Measurements from ENCODE around the gene KIF21B.
"Not testable (repeated sequence)": the region's sequence is repeated elsewhere in the genome, so short reads cannot be mapped to it uniquely, and the experiment has no call there.

The KIF21B gene

DNA sequence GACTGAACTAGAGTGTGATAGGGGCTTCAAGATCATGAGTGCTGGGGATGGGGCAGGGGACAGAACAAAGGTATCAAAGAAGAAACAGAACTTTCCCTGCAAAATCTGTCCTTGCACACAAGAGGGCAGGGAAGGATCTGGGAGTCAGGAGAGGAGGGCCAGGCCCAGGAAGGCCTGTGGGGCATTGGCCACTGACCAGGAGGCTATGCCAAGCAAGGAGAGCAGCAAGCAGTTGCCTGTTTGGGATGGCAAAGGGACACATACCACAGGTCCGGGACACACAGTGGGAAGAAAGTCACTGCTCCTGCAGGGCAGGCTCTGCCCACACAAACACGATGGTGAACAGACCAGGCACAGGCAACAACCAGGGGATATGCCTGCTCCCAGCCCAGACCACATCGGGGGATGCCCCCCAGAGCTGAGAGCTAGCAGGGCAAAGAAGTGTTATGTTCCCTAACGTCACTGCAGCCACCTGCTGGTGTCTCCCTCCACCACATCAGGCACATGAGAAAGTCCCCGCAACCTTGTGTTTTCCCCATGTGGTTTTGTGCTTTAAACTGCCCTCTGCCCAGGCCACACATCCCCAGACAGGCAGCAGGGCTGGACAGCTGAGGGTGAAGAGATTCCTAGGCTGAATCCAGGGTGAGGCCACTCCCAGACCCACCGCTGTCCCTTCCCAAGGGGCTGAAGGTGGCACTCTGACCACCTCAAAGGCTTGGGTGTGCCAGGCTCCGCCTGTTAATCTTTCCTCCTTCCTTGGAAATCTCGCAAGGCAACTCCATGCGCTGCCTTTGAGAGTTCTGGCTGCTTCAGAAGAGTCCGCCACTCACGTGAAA lies 53.6 kb downstream of the KIF21B start:
- DNase-seq, result no peak

DNA sequence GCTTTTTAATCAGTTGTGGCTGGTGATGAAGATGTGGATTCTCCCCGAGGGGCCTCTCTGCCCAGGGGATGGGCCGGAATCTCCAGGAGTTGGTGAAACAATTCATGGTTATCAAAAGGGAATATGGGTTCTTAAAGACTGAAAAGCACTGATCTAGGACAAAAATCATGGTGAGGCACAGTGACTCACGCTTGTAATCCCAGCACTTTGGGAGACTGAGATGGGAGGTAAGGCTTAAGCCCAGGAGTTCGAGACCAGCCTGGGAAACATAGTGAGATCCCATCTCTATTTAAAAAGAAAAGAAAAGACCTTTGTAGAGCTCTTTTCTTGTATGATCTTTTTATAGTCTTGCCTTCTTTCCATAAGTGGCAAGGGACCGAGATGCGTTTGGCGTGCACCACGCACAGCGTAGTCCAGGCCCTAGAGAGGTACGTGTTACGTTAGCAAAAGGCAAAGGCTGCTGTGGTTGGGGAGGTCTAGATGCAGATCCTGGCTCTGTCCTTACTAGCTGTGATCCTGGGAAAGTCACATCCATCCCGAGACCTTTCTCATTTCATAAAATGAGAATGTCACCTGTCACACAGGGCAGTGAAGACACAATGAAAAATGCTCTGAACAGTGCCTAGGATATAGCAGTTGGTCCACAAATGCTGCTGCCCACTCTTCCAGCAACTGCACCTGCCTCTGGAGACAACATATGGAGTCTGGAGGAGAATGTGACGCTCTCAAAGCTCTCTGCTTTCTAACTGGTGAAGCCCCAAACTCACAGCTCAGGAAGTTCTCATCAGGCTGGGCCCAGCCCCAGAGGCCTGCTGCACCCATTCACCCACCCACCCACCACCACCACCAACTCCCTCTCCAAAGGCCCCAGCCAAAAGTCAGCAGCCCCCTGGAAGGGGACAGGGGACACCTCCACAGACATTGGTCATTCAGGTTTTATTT lies 54.8 kb downstream of the KIF21B start:
- no peak for DNase-seq

DNA sequence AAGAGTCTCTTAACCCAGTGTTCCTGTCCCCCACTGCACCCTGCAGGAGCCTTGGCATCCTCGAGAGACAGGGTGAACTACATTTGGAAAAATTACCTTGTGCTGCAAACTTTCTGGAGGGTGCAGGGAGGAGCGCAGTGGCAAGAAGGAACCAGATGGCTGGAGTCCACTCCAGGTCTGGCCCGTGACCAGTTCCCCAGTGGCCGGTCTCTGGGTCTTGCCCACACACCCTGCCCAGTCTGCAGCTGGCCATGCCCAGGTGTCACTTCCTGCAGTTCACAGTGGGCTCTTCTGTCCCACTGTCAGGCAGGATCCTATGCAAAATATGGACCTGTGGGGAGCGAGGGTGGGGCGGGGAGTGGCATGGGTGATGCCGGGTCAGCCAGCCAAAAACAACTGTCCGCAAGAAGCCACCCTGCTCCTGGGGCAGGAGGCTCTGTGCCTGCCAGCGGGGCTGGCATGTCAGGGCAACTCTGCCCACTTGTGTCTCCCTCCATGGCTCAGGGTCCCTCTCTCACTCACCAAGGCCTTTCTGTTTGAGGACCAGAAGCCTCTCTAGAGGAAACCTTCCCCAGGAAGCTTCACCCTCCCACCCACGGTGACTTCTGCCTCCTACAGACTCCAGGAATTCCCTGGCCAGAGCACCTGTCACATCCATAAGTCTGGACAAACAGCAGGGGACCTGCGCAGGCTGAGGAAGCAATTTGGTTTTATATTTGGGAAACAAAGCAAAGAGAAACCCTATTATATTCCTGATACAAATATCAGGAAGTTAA lies 55.6 kb downstream of the KIF21B start:
- no peak for DNase-seq

DNA sequence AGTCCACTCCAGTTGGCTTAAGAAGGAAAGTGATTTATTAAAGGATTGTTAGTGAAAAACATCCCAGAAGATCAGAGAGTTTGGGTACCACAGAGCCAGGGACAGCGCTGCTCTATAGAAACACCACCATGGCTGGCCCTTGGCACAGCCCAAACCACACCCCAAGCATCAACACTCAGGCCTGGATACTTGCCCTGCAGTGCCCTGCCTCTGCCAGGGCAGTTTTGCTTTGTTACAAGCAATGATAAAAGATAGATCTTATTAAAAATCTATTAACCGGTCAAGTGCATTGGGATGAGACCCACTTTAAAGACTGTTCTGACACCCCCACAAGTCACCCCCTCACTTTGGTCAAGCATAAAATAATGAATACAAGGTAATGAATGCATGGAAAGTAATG lies 56.6 kb downstream of the KIF21B start:
- no peak for DNase-seq

DNA sequence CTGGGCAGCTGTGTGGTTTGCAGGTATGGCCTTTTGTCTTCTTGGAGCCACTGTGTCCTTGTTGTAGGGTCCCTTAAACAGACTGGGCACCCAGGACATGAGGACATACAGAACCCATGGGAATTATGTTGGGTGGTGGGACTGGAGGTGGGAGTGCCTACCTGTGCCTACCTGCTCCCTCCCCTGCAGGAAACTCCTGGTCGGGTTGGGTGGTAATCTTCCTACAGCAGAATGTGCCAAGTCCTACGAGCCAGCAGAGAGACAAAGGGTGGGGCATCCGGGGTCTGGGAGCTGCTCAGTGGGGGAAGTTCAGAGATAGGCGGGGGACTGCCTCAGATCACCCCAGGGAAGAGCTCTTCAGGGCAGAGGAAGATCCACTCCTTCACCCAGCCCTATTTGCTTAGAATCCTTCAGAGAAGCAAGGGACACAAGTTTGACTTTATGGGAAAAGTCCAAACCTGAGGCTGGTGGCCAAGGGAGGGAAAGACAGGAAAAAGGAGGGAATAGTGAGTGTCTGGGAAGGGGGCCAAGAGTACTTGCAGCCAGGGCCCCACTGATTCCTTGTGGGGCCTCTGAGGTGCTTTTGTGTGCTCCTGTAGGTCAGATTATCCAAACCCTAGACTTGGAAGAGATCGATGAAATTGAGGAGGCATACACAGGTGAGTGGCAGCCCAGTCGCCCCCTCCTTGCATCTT lies 58.3 kb downstream of the KIF21B start:
- no peak for DNase-seq

DNA sequence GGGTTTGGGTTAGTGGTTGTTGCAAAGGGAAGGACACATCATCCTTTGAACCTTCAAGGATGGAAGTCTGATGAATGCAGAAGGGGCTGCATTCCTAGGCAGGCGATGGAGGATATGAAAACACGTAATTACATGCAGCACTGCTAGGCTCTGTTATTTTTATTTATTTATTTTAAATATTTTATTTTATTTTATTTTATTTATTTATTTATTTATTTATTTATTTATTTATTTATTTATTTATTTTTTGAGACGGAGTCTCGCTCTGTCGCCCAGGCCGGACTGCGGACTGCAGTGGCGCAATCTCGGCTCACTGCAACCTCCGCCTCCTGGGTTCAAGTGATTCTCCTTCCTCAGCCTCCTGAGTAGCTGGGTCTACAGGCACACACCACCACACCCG lies 59.6 kb downstream of the KIF21B start:
- DNase-seq, result not testable (repeated sequence)

DNA sequence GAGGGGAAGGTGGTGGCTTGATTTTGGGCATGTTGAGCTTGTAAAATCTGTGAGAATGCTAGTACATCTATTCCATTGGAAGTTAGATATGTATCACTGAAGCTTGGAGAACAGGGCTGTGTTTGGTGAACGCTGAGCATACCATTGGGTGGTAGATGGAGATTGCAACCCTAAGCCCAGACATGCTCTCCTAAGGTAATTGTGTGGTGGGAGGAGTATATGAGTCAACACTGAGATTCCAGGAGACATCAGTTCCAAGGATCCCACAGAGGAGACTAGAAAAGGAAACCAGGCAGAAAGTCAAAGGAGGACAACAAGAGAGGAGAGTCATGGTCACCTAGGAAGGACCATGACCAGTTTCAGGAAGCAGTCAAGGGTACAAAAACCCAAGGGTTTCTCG lies 60.4 kb downstream of the KIF21B start:
- no peak for DNase-seq

DNA sequence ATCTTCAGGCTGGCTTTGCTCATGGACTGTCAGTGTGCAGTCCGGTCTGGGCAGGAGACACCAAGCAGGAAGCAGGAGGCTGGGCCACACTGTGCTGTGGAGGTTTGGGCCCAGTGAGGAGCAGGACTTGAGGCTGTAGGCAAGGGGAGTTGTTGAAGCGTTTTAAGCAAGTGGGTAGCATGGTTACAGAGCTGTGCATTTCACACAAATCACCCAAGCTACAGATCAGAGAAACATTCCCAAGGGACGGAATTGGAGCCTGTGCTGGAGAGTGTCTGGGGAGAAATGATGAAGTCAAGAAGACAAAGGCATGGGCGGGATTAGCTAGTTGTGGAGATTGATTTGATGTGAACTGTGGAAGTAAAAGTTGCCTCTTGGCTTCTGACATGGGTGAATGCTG lies 60.9 kb downstream of the KIF21B start:
- DNase-seq, result peak; percentile 27

DNA sequence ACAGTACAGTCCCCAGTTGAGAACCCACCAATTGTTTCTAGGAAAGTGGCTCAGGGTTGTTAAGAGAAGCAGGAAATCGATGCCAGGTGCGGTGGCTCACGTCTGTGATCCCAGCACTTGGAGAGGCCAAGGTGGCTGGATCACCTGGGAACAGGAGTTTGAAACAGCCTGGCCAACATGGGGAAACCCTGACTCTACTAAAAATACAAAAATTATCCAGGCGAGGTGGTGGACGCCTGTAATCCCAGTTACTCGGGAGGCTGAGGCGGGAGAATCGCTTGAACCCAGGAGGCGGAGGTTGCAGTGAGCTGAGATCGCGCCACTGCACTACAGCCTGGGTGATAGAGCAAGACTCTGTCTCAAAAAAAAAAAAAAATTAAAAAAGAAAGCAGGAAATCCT lies 61.4 kb downstream of the KIF21B start:
- not testable (repeated sequence) for DNase-seq

DNA sequence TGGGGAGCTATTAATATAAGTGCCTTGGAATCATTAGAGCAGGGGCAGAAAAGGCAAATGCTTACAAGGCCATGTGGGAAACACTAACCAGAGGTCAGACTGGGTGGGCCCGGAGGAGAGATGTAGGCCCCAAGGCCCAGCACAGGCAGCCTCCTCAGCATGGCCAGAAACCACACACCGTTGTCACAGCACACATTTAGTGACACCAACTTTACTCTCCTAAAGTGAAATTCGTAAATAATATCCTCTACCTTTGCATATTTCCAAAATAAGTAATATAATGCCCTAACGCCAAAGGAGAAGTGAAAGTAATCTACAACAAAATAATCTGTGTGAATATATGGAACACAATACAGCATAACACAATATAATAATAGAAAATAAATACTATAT lies 62.6 kb downstream of the KIF21B start:
- DNase-seq, result no peak

DNA sequence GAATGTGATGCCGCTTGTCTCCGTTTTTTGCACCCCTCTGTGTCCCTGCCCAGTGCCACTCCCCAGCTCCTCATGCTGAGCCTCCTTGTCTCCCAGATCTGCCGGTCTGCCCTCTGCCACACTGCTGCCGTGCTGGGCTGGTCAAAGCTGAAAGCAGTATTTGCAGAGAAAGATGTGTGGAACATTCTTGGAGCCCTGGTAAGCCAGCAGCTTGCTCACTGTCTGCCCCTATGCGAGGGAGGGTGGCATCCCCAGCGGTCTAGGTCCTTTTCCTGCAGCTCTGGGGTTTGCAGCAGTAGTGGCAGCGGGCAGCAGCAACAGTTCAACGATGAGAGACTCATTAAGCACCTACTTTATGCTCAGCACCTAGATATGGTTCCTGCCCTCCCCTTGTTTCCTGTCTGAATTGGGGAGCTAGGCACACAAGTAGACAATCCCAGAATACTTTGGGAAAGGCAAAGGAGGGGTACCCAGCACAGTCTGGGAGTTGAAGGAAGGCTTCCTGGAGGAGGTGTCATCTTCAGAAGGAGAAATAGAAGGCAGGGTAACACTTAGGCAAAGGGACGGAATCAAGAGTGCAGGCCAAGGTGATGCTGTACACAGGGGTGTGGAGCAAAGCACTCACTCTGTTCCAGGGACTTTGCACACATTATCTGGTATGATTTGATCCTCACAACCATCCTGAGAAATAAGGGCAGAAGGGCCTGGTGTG lies 63.1 kb downstream of the KIF21B start:
- DNase-seq, result no peak

DNA sequence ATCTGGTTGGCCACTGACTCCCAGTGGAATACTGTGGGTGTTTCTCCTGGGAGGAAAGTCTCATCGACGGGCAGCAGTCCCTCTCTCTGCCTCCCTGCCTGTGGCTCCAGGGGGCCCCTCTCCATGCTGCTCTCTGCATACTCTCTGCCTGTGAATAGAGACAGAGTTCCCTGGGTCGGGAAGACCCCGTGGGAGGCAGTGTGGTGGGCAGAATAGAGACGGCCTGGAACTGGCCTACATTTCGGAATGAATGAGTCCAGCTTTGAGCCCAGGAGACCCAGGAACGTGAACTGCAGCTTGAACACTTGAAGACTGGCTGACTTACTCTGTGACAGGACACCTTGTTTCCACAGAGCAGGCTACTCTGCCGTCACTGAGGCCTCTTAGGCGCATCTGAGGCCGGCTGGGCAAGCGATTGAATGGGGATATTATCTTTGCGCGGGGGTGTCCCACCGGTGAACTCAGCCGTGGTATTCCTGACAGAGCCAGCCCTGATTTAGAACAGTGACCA lies 64.0 kb downstream of the KIF21B start:
- DNase-seq, result peak; percentile 30

DNA sequence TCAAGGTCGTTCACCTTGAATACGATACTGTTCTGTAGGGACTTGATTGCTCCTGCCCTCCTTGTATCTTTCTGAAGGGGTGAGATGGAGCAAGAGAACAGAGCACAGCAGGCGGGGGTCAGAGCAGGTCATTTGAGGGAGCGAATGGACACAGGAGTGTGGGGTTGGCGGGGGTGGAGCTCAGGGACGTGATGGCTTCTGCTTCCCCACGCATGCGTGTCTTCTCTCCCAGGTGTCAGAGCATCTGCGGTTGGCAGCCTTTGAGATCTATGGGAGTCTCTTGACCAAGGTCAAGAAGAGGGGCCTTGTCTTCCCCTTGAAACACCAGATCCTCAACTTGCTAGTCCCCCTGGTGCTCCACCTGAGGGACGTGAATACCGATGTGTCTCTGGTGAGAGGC lies 64.9 kb downstream of the KIF21B start:
- no peak for DNase-seq

DNA sequence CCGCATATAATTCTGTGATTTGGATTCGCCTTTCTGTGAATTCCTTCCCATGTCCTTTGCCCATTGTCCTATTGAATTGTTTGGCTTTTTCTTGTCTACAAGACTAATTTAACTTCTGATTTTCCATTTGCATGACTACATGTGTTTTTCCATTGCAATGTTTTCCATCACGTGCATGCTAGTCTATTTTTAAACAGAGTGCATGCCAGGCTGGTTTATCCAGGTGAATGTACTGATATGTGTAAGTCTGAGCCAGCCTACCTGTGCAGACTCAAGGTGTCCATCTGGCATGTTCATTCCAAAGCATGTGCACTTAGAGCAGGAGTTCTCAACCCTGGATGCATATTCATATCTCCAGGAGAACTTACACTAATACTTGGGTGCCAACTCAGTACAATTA lies 69.1 kb downstream of the KIF21B start:
- DNase-seq, result no peak

DNA sequence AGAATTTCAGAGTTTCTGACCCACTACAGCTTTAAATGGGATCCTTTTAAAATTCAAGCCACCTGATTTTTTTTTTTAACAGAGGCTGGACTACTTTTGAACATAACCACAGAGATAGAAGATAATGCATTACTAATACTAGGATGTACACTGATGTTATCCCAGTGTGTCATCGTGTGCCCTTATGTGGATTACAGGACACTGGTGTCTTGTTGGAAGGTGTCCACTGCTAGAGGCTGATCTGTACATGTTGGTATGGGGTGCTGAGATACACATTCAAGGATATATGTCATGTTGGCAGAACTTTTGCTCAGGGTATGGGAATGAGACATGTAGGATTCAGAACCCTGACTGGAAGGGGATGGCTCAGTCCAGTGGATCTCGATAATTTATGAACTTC lies 72.5 kb downstream of the KIF21B start:
- DNase-seq, result no peak

DNA sequence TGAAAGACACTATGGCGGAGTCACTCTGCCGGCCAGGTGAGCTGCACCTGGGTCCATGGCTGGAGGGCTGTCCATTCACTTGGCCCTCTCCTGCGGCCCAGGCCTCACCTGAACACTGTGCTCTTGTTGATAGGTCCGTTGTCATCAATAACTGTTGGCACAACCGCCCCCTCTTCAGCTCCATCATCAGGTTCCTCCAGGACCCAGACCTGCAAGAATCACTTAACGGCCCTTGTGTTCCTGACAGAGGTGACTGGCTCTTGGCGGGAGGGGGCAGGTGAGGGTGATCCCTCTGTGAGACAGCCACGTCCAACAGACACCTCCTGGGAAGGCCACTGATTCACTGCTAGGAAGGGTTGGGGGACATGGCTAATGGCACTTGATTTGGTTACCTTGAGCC lies 73.9 kb downstream of the KIF21B start:
- DNase-seq, result no peak

DNA sequence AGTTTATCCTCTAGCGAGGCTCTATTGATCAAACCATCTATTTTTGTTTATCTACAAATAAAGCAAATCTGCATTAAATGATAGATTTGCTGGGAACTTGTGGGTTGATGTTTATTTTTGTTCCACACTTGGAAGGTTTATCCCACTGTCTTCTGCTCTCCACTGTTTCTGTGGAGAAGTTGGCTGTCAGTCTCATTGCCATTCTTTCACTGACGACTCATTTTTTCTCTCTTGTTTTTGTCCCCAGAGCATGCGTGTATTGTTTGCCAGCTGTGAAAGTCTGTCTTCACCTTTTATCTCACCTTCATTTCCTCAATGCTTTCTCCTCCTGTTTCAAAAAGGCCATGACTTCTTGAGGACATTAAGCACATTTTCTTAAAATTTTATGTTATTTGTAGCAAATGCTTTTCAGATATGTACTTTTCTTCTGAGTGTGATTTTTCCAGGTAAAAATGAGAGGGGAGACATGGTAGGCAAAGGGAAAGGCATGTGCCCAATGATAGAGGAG lies 76.4 kb downstream of the KIF21B start:
- no peak for DNase-seq

DNA sequence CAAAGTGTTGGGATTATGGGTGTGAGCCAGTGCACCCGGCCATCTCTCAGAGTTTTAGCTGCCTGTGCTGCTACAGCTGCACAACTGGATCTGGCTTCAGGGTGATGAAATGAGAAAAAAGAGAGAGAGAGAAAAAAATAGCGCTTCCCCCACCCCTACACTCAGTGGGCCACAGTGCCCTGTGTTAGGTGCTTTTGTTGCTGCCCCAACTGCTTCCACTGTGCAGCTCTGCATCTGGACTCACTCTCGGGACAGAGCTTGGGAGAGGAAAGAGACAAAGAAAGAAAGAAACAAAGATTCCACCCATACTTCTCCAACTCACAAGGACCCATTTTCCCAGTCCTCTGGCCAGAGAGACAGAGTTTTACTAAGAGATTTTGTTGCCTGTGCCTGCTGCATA lies 78.4 kb downstream of the KIF21B start:
- no peak for DNase-seq

DNA sequence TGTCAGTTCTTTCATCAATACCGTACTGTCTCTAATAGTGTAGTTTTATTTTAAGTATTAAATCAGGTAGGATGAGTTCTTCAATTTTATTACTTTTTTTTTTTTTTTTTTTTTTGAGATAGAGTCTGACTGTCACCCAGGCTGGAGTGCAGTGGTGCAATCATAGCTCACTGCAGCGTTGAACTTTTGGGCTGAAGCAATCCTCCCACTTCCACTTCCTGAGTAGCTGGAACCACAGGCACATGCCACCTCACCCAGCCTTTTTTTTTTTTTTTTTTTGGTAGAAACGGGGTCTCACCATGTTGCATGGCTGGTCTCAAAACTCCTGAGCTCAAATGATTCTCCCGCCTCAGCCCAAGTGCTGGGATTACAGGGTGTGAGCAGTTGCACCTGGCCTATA lies 84.6 kb downstream of the KIF21B start:
- no peak for DNase-seq

DNA sequence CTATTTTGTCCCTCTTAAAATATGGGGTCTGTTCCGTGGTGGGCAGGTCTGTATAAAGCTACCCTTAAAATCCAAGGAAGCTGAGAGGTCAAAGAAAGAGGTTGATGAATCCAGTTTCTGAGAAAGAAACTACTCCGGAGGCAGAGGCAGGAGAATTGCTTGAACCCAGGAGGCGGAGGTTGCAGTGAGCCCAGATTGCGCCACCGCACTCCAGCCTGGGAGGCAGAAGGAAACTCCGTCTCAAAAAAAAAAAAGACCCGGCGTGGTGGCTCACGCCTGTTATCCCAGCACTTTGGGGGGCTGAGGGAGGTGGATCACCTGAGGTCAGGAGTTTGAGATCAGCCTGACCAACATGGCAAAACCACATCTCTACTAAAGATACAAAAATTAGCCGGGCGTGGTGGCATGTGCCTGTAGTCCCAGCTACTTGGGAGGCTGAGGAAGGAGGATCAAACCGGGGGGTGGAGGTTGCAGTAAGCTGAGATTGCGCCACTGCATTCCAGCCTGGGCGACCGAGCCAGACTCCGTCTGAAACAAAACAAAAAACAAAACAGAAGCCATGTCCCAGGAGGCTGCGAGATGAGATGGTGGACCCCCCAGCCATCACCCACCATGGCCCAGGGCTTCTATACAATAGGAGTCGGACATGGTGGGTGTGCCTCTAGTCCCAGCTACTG lies 88.1 kb downstream of the KIF21B start:
- not testable (repeated sequence) for DNase-seq

DNA sequence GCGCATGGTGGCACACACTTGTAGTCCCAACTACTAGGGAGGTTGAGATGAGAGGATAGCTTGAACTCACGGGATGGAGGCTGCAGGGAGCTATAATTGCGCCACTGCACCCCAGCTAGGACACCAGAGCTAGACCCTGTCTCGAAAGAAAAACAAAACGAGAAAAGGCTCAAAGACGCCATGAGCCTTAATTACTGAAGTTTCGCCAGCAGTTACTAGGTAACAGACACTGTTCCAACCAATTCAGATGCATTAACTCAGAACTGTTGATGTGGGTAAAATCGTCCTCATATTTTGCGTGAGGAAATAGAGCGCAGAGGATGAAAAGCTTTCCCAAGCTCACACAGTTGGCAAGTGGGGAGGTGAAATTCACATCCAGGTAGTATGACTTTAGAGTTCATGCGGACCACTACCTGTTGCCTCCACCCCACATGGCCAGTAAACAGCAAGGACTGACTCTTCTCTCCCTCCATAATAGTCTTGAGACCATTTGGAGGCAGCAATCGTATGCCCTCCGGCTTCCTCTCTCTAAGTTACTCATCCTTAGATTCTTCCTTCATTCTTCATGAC lies 88.8 kb downstream of the KIF21B start:
- no peak for DNase-seq
